Caki2 (cell line): ENCODE measurements around the gene ATAD3A. TPM values are rescaled to one million over a fixed set of nuclear protein-coding genes. Genes with fewer than 3 reads are reported as not detected.
"Not testable (repeated sequence)": the region's sequence is repeated elsewhere in the genome, so short reads cannot be mapped to it uniquely, and the experiment has no call there.

ENCODE experiments used
- DNase-seq: peaks from one replicate; pipeline ENCODE4 v3.0.0-alpha.2; 2015; ENCODE audit warnings: low read depth
- in situ Hi-C: cut with HindIII; loops from 2 replicates; pipeline ENCODE4 v1.10.0; 2016; ENCODE audit warnings: low sequenced_read_pairs, low pct_unique_long_range_greater_than_20kb, mixed read lengths
- total RNA-seq: library from RNA; depleted of rRNA; stranded (reverse); fragments of >200 nt; shearing (Covaris generic); gene quantifications from 2 replicates; pipeline ENCODE4 v1.2.3, GENCODE V29; 2014; ENCODE audit warnings: low replicate concordance; rRNA removed

Gene ATAD3A
- total RNA-seq = 78.9 and 82.4 TPM in 2 replicates

GRCh38 chr1:1511533-1512285, at the start of gene ATAD3A:
ATAD3A (plus strand) TSS chr1:1512162; CDS start chr1:1512269, 107 bp downstream.
- in situ Hi-C loops = no loop called here
- peak; percentile 93 for DNase-seq

- DNase-seq = peak; percentile 44
- in situ Hi-C loops = no loop called here
Measured at GRCh38 chr1:1462318-1462966, 49.5 kb upstream of the ATAD3A start.

DNA sequence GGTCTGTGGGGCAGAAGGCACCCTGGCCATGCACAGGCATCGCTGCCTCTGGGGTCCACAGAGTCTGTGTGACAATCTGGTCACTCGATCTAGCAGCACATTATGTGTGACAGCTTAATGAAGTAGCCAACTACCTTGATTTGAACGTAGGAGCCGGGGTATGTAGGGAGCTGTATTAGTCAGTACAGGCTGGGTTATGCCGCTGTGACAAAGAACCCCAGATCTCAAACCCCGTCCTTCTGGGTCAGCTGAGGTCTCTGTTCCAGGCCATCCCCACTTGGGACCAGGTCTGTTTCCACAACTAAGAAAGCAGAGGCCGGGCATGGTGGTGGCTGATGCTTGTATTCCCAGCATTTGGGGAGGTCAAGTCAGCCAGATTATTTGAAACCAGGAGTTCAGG, 48.6 kb upstream of the ATAD3A start:
- no peak for DNase-seq
- in situ Hi-C loops = no loop called here

DNA sequence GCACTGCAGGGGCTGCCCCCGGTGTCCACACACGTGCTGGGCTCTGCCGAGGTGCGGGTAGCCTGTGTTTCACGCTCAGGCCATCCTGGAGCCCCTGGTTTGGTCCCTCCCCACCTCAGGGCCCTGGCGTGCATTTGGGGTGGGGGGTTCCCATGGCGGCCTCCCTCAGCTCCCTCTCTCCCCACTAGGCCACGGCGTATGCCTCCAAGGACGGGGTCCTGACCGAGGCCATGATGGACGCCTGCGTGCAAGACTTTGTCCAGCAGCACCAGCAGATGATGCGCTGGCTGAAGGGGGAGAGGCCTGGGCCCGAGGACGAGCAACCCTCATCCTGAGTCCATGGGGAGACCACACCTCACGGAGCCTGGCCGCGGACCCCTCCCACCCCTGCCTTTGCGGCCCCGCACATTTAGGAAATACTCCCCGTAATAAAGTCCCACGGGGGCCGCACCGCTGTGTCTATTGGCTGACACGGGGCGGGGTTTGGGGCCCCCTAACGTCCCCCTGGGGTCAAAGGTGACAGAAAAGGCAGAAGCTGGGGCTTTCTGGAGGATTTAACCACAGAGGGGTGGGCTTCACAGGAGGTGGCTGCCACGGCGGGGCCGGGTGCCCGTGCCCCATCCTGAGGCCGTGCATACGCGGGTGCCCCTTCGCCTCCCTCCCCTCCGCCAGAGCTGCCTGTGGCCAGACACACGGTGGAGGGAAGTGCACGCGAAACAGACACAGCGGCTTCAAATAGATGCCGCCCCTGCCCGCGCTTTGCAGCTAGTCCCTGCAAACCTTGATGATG, 43.6 kb upstream of the ATAD3A start:
- in situ Hi-C loops, DNase-seq: not testable (repeated sequence)

- no peak for DNase-seq
- in situ Hi-C loops = no loop called here
Measured at GRCh38 chr1:1470626-1471388, 41.2 kb upstream of the ATAD3A start.

- in situ Hi-C loops = no loop called here
- peak; percentile 82 for DNase-seq
Measured at GRCh38 chr1:1471389-1472052, 40.4 kb upstream of the ATAD3A start, which contains the start of gene ATAD3B. ATAD3B (plus strand) TSS chr1:1471765; CDS start chr1:1471885, 120 bp downstream.

DNA sequence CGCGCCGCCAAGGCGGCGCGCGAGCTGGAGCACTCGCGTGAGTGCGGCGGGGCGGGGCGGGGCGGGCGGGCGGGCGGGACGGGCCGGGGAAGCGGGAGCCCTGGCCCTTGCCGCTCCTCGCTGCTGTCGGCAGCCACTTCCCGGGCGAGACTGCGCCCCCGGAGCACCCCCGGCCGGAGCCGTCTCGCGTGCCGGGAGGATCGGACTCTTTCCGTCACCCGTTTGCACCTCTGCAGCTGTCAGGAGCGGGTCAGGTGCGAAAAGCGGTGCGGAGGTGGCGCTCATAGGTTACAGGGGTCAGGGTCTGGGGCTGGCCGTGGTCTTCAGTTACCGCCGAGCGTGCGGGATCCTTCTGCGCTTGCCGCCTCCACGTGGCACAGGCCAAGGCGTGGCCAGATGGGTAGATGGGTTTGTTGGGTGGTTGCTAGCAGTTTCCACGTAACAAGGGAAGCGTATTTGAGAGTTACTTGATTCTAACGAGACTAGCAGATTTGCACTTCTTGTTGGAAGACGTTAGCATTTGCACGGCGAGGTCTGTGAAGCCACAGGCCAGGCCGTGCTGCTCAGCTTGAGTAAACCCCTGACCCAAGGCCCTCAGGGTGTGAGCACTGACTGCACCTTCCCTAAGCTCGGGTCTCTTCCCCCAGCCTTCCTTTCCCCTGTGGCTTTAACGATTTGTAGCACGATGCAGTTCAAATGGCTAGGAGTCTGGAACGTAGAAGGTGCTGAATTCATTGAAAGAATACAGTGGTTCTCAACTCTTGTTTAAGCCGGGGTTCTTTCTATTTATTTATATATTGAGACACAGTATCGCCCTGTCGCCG, 39.7 kb upstream of the ATAD3A start:
- in situ Hi-C loops = not testable (repeated sequence)
- DNase-seq = peak; percentile 27

- DNase-seq, in situ Hi-C loops: not testable (repeated sequence)
Measured at GRCh38 chr1:1476011-1476410, 36.0 kb upstream of the ATAD3A start.

GRCh38 chr1:1477206-1477605, 34.8 kb upstream of the ATAD3A start:
- in situ Hi-C loops = no loop called here
- no peak for DNase-seq

DNA sequence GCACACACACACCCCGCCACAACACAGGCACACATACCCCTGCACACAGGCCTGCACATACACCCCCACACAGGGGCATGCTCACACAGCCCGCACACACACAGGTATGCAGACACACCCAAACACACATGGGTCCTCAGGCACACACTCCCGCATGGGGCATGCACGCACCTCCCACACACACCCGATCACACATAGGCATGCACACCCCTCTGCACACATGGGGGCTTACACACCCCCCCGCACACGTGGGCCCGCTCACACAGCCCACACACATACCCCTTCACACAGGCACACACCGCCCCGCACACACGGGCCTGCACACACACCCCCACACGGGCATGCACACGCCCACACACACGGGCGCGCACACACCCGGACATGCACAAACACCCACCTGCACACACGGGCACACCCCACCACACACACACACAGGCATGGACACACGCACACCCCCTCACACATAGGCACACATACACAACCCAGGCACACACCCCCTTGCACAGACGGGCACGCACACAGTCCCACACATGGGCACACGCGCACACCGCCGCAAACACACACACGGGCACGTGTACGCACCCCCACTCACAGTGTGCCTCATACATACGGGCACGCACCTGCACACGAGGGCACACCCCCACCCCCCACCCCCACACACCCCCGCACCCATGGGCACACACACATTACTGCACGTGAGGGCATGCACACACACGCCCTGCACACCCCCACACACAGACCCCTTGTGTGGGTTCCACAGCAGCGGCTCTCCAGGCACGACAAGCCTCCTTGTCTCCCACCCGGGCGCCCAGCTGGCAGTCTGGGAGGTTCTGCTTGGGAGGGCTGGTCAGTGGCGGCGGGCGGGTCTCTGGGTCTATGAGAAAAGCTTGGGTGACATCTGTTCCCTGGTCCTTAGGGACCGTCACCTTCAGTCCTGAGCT, 32.1 kb upstream of the ATAD3A start:
- no peak for DNase-seq
- in situ Hi-C loops = no loop called here

GRCh38 chr1:1480488-1480867, 31.5 kb upstream of the ATAD3A start:
- in situ Hi-C loops, DNase-seq: not testable (repeated sequence)

DNA sequence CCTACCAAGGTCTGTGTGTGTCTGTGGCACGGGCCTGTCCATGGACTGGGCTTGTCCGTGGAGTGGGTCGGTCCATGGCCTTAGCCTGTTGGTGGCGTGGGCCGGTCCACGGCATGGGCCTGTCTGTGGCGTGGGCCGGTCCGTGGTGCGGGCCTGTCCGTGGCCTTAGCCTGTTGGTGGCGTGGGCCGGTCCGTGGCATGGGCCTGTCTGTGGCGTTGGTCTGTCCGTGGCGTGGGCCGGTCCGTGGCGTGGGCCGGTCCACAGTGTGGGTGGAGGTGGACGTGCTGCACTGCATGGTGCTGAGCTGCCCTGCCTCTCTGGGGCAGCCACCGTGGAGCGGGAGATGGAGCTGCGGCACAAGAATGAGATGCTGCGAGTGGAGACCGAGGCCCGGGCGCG, 30.2 kb upstream of the ATAD3A start:
- DNase-seq, in situ Hi-C loops: not testable (repeated sequence)

DNA sequence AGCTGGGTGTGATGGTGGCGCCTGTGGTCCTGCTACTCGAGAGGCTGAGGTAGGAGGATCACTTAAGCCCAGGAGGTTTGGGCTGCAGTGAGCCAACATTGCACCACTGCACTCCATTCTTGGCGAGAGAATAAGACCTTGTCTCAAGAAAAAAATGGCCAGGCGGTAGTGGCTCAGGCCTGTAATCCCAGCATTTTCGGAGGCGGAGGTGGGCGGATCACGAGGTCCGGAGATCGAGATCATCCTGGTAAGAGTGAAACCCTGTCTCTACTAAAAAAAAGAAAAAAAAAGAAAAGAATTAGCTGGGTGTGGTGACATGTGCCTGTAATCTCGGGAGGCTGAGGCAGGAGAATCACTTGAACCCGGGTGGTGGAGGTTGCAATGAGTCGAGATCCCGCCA, 29.1 kb upstream of the ATAD3A start:
- no peak for DNase-seq

GRCh38 chr1:1483714-1484113, 28.2 kb upstream of the ATAD3A start:
- in situ Hi-C loops = no loop called here

More for the DNA sequence above, 29.1 kb upstream of the ATAD3A start:
- in situ Hi-C loops = no loop called here

DNA sequence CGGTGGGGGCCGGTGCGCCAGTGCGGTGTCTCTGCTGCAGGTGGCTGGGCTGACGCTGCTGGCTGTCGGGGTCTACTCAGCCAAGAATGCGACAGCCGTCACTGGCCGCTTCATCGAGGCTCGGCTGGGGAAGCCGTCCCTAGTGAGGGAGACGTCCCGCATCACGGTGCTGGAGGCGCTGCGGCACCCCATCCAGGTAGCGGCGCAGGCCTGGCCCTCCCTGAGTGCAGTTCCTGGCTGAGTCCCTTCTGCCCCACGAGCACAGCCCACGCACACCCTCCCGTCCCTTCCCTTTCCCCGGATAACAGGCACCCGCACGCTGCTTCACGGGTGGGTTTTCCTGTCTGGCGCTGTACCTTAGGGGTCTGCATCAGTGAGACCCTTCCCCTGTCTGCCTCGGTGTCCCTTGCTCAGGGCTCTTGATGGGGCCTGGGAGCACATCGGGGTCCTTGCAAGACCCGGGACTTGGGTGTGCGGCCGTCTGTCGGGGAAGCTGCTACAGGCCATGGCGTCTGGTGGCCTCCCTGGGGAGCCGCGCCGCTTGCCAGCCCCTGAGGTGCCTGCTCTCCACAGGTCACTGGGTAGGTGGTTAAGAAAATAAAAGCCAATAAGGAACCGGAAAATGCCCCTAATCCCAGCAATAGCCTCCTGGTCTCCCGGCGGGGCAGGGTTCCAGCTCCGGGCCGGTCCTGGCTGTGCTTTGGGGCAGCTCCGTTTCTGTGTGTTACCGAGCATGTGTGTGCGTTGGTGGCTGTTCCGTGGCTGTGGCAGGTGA, 26.8 kb upstream of the ATAD3A start:
- in situ Hi-C loops, DNase-seq: not testable (repeated sequence)

More at GRCh38 chr1:1483714-1484113, 28.2 kb upstream of the ATAD3A start:
- DNase-seq = no peak
